Mucosa of stomach (tissue), 1 donor: ENCODE measurements around the gene IFITM1.
A peak's percentile ranks its signal among the peaks of the same experiment; 100 is the strongest.
"Not testable (repeated sequence)": the region's sequence is repeated elsewhere in the genome, so short reads cannot be mapped to it uniquely, and the experiment has no call there.

ENCODE experiments used
- H3K27me3 ChIP-seq: one replicate; pipeline ENCODE4 v1.7.0; 2013; ENCODE audit warnings: mild to moderate bottlenecking, low read length; ENCODE audit not compliant: control insufficient read depth, insufficient read depth
- H3K36me3 ChIP-seq: one replicate; pipeline ENCODE4 v1.7.0; 2013; ENCODE audit warnings: low read length; ENCODE audit not compliant: control insufficient read depth, insufficient read depth
- H3K4me1 ChIP-seq: one replicate; pipeline ENCODE4 v1.7.0; 2013; ENCODE audit warnings: mild to moderate bottlenecking, low read length; ENCODE audit not compliant: control insufficient read depth, insufficient read depth
- H3K4me3 ChIP-seq: one replicate; pipeline ENCODE4 v1.7.0; 2013; ENCODE audit warnings: low read length
- H3K9ac ChIP-seq: one replicate; pipeline ENCODE4 v1.7.0; 2013; ENCODE audit warnings: mild to moderate bottlenecking, low read length, moderate library complexity
- H3K9me3 ChIP-seq: one replicate; pipeline ENCODE4 v1.7.0; 2013; ENCODE audit warnings: mild to moderate bottlenecking, low read length, moderate library complexity; ENCODE audit not compliant: control insufficient read depth
- donor health status: Pancreatic carcinoma.

Gene IFITM1

DNA sequence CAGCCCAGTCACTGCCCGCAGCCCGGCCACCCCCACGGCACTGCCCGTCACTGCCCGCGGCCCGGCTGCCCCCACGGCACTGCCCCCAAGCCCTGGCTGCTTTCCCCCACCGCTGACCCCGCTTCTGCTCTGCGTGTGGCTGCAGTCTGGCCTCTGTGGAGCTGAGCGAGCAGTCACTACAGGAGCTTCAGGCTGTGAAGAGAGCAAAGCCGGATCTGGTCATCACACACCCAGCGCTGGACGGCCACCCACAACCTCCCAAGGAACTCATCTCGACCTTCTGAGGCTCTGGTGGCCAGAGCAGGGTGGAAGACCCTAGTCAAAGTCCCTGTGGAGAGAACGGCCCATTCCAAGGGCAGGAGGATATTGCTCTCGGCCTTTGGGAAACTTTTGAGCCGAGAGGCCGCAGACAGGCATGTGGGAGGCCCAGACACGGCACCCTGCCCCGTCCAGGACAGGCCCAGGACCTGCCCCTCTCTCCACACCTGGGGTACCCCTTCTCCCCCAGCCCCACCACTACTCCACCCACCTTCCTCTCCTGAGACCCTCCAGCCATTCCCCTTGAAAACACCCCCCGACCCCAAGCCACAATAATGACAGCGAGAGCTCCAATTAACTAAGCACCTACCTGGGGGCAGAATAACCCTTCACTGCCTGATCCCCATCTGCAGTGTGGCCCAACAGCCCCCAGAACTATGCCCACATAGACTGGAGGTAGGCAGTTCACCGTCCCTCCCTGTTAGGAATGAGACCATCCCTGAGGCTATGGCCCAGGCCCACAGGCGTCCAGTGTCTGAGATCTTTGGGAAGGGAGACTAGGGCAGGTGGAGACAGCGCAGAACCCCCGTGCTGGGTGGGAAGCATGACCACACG lies 28.6 kb upstream of the IFITM1 start:
- peaks cover 69% of the 10 kb centered on the region for H3K27me3 ChIP-seq

DNA sequence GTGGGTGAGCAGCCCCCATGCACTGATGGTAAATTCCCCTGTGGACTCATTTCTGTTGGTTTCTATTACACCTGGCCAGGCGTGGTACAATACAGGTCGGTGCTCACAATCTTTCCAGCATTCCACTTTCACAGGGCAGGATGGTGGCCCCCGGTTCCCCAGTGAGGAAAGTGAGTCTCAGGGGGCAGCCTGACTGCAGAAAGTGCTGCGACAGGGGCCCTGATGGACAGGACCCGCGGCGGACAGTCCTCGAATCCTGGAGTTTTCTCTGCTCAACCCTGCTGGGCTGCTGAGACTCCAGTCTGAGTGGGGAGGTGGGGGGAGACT lies 28.0 kb upstream of the IFITM1 start:
- no peak overlapping the region for H3K9ac ChIP-seq

More for the DNA sequence above, 28.6 kb upstream of the IFITM1 start:
- Histone ChIP-seq H3K9ac (no peak overlapping the region), H3K4me3 (no peak overlapping the region), H3K9me3 (no peaks in the 10 kb centered on the region), H3K4me1 (peaks cover 21% of the 10 kb centered on the region), H3K36me3 (no peaks in the 10 kb centered on the region)

DNA sequence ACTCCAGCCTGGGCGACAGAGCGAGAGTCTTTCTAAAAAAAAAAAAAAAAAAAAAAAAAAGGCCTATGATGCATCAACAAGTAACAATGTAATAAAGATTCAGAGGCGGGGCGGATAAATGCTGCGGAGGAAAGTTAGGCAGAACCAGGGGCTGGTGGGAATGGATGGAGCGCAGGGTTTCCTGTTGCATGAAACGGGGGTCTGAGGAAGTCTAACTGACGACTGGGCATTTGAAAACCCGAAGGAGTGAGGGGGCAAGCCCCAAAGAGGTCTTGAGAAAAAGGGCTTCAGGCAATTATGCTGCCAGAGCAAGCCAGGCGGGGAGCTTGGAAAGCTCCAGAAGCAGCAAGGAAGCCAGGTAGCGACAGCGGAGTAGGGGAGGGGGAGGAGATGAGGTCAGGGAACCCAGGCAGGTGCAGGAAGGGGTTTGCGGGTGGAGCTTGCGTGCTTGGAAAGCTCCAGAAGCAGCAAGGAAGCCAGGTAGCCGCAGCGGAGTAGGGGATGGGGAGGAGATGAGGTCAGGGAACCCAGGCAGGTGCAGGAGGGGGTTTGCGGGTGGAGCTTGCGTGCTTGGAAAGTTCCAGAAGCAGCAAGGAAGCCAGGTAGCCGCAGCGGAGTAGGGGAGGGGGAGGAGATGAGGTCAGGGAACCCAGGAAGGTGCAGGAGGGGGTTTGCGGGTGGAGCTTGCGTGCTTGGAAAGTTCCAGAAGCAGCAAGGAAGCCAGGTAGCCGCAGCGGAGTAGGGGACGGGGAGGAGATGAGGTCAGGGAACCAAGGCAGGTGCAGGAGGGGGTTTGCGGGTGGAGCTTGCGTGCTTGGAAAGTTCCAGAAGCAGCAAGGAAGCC lies 26.6 kb upstream of the IFITM1 start:
- H3K9ac ChIP-seq, H3K36me3 ChIP-seq, H3K9me3 ChIP-seq, H3K4me3 ChIP-seq: not testable (repeated sequence)
- H3K27me3 ChIP-seq: peaks cover 49% of the 10 kb centered on the region
- H3K4me1 ChIP-seq: peaks cover 12% of the 10 kb centered on the region

More for the DNA sequence above, 28.0 kb upstream of the IFITM1 start:
- Histone ChIP-seq H3K27me3 (peaks cover 63% of the 10 kb centered on the region), H3K4me3 (no peak overlapping the region), H3K36me3 (no peaks in the 10 kb centered on the region), H3K4me1 (peaks cover 15% of the 10 kb centered on the region), H3K9me3 (no peaks in the 10 kb centered on the region)

DNA sequence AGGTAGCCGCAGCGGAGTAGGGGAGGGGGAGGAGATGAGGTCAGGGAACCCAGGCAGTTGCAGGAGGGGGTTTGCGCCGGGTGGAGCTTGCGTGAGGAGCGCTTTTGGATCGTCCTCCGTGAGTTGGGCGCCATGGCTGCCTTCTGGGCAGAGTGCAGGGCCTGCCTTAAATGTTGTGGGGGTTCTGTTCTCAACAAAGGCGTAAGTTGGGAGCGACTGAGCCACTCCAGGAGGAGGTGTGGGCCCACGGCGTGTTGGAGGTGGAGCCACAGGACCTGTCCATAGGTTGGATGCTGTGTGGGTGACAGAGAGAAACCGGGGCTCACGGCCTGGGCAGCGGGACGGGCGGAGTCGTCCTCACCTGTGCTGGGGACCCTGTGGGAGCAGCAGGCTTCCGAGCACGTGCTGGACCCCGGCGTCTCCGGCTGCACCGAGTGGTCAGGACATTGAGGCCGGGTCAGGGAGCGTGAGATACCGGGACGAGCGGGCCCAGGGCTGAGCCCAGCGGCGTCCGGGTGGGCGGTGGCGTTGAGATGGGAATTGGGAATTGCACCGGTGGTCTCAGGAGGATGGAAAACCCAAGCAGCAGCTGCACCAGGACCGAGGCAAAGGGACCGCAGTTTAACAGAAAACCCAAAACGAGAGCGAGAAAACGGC lies 25.9 kb upstream of the IFITM1 start:
- H3K4me1 ChIP-seq: peaks cover 12% of the 10 kb centered on the region
- peak overlapping the region; percentile 25 for H3K4me3 ChIP-seq
- no peaks in the 10 kb centered on the region for H3K9me3 ChIP-seq
- peak overlapping the region; percentile 43 for H3K9ac ChIP-seq
- peaks cover 42% of the 10 kb centered on the region for H3K27me3 ChIP-seq
- H3K36me3 ChIP-seq: no peaks in the 10 kb centered on the region

DNA sequence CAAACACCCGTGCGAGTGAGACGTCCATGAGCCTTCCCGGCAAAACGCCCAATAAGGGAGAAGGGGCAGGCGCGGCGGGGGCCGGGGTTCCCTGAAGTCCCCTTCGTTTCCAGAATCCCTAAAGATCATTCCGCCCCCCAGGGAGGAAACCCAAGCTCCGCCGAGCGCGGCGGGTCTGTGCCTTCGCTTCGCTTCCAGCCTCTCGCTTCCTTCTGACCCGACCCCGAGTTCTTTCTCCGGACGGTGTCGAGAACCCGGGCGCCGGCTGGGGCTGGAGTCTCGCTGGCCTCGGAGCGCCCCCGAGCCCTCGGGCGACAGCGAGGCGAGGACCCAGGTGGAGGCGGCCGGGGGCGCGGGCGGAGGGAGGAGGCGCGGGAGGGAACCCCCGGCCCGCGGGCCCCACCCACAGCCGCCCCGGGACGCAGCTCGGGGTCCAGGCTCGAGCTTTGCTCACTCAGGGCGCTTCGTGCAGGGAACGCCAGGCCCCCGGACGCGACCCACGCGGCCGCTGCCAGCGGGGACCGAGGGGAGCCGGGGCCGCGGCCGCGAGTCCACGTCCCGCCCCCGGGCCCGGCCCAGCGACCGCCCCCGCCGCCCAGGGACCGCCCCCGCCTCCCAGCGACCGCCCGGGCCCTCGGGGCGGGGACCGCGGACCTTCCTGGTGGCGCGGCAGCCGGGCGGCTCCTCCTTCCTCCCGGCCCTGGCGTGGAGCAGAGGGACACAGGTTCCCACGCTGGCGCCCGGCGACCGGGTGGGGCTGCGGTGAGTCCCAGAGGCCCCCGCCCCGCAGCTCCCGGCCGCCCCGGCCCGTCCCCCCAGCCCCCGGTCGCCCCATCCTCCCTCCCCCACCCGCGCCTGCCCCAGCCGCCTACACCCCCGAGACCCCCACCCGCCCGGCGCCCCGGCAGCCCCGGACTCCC lies 25.1 kb upstream of the IFITM1 start, which contains the start of gene PGGHG:
TSS of gene PGGHG (plus strand) at position 649 of the 920 bp plus-strand sequence. CDS start 691 bp downstream, outside the sequence.
- H3K9ac ChIP-seq: peak within 1 kb of the TSS; percentile 43
- H3K4me3 ChIP-seq: peak within 1 kb of the TSS; percentile 25
- H3K36me3 ChIP-seq: no peaks in the 10 kb centered on the region
- no peaks in the 10 kb centered on the region for H3K9me3 ChIP-seq
- peaks cover 40% of the 10 kb centered on the region for H3K27me3 ChIP-seq
- peaks cover 12% of the 10 kb centered on the region for H3K4me1 ChIP-seq

DNA sequence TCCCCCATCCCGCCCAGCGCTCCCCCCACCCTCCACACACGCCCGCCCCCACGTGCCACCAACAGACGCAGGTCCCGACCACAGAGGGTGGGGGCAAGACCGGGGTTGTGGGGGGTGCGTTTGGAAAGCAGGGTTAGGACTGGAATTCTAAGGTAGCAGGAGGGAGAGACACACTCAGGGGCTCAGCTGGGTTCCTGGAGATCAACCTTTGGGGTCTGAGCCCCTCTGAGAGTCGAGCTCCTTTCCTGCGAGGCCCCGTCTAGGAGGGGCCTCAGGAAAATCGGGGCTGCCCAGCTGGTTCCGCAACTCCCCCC lies 24.5 kb upstream of the IFITM1 start:
- peak overlapping the region; percentile 28 for H3K9ac ChIP-seq

DNA sequence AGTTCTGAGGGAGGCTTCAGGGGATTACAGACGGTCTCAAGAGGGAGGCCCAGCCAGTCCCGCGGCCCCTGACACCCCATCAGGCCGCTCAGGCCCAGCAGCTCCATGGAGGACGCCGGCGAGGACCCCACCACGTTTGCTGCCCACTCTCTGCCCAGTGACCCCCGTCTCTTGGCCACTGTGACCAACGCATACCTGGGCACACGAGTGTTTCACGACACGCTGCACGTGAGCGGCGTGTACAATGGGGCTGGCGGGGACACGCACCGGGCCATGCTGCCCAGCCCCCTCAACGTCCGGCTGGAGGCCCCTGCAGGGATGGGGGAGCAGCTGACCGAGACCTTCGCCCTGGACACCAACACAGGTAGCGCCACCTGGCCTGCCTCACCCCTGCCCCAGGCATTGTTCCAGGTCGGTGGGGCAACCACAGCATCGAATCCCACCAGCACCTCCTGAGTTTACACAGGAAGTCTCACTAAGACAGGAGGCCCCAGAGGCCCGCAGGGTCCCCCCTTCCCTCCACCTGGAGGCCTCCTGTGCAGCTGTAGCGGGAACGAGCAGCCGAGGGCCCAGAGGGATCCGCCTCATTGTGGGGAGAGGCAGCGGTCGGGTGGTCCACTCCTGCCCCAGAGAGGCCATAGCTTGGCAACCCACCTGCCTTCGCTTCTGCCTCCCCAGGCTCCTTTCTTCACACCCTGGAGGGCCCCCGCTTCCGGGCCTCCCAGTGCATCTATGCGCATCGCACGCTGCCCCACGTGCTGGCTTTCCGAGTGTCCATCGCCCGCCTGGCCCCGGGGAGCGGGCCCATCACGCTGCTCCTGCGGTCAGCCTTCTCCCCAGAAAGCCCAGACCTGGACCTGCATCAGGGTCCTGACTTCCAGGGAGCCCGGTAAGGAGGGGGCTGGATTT lies 23.9 kb upstream of the IFITM1 start:
- no peaks in the 10 kb centered on the region for H3K36me3 ChIP-seq
- H3K9me3 ChIP-seq: no peaks in the 10 kb centered on the region
- peaks cover 12% of the 10 kb centered on the region for H3K4me1 ChIP-seq
- peaks cover 31% of the 10 kb centered on the region for H3K27me3 ChIP-seq
- H3K9ac ChIP-seq: peak overlapping the region; percentile 28
- H3K4me3 ChIP-seq: no peak overlapping the region

More for the DNA sequence above, 24.5 kb upstream of the IFITM1 start:
- H3K4me1 ChIP-seq: peaks cover 12% of the 10 kb centered on the region
- no peaks in the 10 kb centered on the region for H3K9me3 ChIP-seq
- no peak overlapping the region for H3K4me3 ChIP-seq
- H3K27me3 ChIP-seq: peaks cover 34% of the 10 kb centered on the region
- H3K36me3 ChIP-seq: no peaks in the 10 kb centered on the region

DNA sequence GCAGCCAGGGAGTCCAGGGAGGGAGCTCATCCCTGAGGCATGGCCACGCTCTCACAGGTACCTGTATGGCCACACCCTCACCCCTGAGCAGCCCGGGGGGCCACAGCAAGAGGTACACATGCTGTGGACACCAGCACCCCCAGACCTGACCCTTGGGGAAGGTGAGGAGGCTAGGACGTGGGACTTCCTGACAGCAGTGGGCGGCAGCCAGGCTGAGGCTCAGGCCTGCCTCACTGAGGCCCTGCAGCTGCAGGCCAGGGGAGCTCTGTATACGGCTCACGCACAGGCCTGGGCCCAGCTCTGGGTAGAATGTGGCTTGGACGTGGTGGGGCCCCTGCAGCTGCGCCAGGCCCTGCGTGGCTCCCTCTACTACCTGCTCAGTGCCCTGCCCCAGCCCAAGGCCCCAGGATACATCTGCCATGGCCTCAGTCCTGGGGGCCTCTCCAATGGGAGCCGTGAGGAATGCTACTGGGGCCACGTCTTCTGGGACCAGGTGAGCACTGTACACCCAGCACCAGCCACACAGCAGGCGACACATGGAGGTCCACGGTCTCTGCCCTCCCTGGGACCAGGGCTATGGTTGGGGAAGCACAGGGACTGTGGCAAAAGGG lies 23.1 kb upstream of the IFITM1 start:
- H3K4me3 ChIP-seq: no peak overlapping the region
- H3K36me3 ChIP-seq: no peaks in the 10 kb centered on the region

DNA sequence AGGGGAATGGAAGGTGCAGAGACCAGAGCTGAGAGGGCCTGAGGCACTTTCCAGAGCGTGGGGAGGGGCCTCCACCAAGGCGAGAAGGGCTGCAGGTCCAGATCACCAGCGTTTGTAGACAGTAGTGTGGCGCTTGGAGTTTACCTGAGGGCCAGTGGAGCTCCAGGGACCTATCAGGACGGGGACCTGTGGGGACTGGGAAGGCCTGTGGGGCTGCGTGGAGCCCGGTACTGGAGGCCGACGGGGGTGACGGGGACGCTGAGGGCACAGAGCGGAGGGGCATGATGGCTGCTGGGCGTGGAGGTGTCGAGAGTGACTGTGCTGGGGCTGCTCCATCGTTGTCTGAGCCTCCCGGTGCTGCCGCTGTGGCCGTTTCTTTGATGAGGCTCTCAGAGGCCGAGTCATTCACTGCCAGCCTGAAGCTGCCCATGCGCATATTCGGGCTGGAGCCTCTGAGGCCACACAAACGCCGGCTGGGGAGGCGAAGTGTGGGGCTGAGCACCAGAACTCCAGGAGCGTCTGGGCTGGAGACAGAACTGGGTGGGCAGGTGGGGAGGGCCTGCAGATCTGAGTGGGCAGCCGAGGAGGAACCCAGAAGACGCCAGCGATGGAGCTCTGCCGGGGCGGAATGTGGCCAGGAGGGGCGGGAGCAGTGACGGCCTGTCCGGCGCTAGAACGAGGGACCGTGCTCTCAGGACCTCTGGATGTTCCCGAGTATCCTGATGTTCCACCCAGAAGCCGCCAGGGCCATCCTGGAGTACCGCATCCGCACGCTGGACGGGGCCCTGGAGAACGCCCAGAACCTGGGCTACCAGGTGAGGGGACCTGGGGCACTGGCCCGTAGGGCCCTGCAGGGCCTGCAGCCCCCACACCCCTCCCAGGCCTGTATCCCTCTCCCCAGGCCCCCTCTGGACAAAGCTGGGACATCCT lies 22.3 kb upstream of the IFITM1 start:
- peaks cover 20% of the 10 kb centered on the region for H3K27me3 ChIP-seq
- no peak overlapping the region for H3K4me3 ChIP-seq
- H3K4me1 ChIP-seq: peaks cover 12% of the 10 kb centered on the region
- no peaks in the 10 kb centered on the region for H3K9me3 ChIP-seq
- no peaks in the 10 kb centered on the region for H3K36me3 ChIP-seq
- no peak overlapping the region for H3K9ac ChIP-seq

More for the DNA sequence above, 23.1 kb upstream of the IFITM1 start:
- Histone ChIP-seq H3K9ac (no peak overlapping the region), H3K4me1 (peaks cover 12% of the 10 kb centered on the region), H3K9me3 (no peaks in the 10 kb centered on the region), H3K27me3 (peaks cover 24% of the 10 kb centered on the region)
